AG08396 (cell line): Measurements from ENCODE around the gene GPR62.
A peak's percentile ranks its signal among the peaks of the same experiment; 100 is the strongest.

Source experiments
- DNase-seq: peaks from one replicate; pipeline ENCODE4 v3.0.0; 2012; ENCODE audit warnings: low spot score, mixed read lengths

The GPR62 gene

DNA sequence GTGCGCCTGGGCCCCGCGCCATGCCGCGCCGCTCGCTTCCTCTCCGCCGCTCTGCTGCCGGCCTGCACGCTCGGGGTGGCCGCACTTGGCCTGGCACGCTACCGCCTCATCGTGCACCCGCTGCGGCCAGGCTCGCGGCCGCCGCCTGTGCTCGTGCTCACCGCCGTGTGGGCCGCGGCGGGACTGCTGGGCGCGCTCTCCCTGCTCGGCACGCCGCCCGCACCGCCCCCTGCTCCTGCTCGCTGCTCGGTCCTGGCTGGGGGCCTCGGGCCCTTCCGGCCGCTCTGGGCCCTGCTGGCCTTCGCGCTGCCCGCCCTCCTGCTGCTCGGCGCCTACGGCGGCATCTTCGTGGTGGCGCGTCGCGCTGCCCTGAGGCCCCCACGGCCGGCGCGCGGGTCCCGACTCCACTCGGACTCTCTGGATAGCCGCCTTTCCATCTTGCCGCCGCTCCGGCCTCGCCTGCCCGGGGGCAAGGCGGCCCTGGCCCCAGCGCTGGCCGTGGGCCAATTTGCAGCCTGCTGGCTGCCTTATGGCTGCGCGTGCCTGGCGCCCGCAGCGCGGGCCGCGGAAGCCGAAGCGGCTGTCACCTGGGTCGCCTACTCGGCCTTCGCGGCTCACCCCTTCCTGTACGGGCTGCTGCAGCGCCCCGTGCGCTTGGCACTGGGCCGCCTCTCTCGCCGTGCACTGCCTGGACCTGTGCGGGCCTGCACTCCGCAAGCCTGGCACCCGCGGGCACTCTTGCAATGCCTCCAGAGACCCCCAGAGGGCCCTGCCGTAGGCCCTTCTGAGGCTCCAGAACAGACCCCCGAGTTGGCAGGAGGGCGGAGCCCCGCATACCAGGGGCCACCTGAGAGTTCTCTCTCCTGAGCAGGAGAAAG lies 951 bp downstream of the GPR62 start:
- DNase-seq, result peak; percentile 75

- no peak for DNase-seq
These were observed 2.5 kb downstream of the GPR62 start for GRCh38 chr3:51957520-51958205.

- no peak for DNase-seq
These were observed 3.7 kb downstream of the GPR62 start for GRCh38 chr3:51958603-51959521.

DNA sequence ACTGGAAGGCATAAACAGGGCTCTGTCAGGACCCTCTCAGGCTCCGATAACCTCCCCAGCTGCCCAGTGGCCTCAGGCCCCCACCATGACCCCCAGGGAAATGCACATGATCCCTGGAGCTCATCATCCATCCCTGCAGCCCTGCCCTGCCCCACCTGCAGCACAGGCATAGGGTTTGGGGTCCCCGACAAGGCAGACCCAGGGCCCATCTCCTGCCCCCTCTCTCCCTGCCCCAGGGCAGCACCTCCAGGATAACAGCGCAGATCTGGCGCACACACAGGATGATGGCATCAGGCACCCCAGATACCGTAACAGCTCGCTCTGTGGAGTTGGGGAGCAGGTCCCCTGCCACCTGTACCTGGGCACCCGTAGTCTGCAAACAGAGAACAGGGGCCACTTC lies 4.5 kb downstream of the GPR62 start:
- no peak for DNase-seq

DNA sequence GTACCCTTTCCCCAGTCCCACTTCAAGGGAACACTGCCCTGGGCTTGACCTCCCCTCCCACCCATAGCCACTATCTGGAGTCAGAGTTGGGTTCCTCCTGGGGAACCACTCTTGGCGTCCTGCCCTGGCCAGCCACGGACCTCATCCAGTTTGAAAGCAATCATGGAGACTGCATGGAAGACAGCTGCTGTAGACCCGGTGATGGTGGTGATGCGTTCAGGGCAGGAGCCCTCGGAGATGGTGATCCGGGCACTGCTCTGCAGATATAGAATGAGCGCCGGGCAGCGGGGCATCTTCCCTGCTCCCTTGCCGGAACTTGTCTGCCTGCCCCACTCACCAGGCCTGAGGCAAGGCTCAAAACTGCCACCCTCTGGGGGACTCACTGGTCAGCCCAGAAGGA lies 5.2 kb downstream of the GPR62 start:
- DNase-seq, result no peak

DNA sequence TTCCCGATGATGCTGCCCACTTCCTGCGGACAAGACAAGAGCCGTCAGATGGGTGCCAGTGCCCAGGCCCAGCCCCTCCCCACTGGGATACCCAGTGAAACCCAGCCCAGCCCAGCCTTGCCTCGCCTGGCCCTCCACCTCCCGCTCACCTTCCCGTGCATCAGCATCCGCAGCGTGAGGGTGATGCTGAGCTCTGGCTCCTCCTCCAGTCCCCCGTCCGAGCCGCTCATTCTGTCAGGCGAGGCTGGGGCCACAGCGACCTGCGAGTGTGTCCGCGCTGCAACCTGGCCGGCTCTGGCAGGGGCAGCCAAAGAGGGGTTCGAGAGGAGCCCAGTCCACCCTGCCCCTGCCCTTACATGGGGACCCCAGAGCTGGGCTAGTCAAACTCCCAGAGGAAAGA lies 5.8 kb downstream of the GPR62 start:
- DNase-seq, result no peak

DNA sequence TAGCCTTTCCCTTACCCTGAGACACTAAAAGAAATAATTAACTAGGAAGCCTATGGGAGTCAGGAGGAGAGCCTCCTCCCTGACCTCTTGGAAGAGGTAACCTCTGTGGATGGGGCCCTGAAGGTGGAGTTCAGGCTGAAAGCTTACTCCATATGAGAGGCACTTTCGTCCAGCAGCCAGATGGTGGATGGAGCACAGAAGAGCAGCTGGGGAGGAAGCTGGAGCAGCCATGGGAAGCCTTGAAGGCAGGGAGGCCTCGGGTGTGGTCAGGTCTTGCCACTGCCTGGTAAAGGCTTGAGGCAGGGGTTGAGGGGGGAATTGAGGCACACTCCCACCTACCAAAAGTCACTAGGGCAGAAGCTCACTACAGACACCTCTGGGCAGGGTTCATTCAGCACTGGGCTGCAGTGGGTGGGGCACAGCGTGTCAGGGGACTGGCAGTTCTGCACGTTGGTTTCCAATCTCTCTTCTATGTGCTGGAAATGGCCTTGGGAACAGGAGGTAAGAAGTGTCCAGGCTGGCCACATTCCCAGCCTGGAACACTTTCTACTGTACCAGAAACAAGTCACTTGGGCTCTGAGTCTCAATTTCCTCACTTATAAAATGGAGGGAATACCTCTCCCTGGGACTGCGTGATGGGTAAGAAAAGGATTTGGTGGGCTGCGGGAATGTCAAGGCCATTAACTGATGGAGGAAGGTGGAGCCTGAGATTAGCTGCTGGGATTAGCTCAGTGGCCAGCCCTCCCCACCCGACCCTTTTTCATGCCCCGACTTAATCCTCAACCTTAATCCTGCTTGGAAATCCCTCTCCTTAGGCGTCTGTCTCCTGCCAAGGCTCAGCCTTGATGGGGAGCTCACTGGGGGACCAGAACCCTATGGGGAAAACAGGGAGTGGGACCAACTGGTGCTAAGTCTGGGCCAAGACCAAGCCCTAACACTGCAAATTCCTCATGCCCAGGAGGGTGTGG lies 6.7 kb downstream of the GPR62 start:
- no peak for DNase-seq

DNA sequence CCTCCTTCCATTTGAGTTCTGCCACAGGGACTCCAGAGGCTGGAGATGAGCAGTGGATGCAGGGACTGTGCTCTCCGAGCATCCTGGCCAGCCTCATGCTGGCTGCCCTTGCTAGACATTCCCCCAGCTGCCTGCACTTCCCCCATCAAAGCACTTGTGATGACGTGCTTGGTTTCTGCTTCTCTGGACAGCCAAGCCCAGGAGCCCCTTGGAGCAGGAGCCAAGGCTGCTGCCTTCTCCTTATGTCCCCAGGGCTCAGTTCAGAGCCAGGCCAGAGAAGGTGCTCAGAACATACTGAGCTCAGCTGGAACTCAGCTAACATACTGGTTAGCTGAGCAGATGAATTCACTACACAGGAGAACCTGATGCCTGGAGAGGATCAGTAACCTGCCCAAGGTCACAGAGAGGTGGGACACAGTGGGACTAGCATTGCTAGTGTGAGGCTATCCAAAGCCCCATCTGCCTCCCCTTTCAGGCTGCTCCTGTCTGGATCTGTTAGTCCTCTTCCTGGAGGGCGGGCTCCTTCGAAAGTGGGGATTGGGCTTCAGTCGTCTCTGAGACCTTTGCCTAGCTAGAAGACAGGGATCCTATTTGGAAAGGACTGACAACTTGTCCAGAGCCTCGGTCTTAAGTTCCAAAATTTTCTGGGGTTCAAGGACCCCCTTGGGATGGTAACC lies 7.8 kb downstream of the GPR62 start:
- no peak for DNase-seq

DNA sequence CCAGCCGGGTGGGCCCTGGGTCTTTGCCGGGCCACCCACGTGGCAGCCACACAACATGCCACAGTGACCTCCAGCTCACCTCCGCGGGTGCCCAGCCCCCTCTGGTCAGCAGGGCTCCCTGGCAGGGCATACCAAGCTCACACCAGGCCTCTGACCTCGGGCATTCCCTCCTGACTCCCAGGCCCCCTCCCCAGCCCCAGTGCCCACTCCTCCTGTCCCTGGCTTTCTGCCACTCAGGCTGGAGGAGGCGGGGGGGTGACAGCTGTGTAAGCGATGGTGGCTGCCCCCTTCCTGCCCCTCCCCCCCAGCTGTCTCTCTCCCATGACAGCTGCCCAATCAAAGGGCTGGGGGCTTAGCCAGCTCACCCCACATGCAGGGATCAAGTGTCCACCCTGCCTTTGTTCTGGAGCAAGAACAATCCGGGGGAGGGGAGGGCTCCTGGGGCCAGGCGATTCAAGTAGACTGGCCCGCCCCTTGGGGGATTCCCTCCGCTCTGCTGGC lies 8.8 kb downstream of the GPR62 start:
- DNase-seq, result no peak

DNA sequence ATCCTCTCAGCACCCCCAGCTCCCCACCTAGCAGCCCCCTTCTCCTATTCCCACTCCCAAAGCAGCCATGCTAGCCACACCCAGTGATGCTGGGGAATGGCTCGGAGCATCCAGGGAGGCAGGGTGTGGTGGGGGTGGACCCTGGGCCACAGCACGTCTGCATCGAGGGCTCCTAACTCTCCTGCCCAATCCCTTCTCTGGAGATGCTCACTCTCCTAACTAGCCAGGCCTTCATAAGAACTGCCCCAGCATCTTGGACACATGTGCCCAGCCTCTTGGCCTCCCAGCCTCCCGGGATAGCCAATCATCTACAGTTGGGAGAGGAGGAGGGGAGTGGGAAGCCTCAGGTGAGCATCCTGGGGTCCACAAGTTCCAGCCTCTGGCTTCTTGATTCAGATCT lies 9.3 kb downstream of the GPR62 start:
- no peak for DNase-seq

GRCh38 chr3:51966016-51966415 lies 10.8 kb downstream of the GPR62 start:
- DNase-seq, result no peak

DNA sequence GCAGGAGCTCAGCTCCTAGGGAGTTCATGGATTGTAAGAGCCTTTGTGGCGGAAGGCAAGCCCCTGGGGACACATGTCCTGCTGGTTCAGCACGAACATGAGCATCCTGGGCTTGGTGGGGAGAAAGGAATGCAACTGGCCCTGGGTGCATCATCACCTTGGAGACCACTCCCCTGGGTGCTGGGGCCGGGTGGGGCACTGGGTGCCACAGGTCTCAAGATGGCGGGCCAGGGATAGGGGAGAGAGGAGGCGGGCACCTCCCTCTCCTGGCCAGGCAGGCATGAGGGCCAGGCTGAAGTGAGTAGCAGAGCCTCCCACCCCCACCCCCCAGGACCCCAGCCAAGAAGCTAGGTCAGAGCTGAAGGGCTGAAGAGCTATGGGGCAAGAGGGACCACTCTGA lies 11.3 kb downstream of the GPR62 start:
- DNase-seq, result no peak

DNA sequence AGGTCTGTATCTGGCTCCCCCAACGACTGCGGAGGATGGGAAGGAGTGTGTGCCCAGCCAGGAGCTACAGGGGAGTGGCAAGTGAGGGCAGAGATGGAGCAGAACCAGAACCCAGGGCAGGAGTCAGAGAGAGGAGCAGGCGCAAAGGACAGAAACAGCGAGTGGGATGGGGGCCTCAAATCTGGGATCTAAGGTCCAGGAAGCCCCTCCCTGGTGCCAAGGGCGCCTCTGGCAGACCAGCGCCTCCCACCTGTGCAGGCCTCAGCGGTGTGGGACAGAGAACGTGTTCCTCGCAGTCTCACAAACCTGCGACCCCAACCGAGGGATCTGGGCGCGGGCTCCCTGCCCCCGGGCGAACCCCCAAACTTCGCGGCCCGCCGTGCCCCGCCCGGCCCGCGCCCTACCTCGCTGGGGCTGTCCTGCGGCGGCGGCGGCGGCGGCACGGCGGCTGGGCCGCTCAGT lies 11.8 kb downstream of the GPR62 start:
- DNase-seq, result no peak

DNA sequence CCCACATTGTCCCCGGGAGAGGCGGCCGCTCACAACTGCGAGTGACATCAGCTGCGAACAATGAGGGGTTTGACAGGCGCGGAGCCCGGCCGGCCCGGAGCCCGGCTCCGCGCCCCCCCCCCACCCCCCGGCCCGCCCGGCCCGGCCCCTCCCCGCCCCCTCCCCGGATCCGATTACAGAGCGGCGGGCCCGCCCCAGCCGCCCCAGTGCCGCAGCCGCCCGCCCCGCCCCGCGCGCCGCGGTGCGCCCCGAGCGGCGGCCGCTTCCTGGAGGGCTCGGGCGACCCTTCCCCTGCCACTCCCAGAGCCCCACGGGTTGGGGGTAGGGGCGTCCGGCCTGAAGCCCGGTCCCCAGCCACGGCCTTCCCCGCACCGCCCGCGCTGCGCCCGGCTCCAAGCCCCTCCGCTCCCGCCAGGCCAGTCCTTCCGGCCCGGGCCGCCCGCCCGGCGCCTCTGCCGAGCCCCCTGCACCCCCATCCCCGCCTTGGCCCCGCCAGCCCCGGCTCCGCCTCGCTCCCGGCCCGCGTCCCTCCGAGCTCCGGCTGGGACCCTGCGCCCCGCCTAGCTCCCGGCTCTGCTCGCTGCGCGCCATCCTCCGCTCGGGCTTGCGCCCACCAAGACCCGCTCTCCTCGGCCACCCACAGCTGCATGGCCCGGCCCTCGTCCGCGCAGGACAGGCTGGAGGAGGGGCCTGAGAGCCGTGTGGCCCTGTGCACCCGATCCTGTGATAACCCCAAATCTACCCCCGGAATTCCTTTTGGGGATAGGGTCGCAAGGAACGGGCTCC lies 12.4 kb downstream of the GPR62 start, which contains the start of gene PCBP4:
Gene PCBP4, minus strand, starts transcription at position 71 of the 786 bp plus-strand sequence. CDS start 6,214 bp downstream, outside the sequence.
- DNase-seq, result peak; percentile 87

DNA sequence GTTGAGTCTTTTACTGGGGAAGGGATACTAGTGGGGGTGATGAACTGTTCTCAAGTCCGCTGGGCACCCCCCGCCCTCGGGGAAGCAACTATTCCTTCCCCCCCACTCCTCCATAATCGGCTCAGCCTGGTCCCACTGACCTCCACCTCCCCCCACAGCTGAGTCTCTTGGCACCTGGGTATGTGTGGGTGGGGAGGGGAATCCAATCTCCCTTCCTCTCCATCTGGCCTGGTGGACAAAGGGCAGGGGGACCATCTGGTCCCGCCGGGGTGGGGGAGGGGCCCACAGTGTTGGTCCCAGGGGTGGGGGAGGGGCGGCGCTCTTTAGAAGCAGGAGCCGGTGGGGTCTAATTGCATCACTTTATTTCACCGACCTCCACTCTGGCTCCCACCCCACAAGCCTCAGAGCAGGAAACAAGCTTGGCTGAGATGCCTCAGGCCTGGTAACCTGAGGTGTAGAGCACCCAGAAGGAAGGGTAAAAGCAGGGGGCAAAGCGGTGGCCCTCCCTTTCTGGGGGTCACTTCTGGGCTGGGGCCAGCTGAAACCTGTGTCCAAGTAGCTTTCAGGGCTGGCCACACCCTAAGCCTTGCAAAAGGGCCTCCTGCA lies 13.1 kb downstream of the GPR62 start:
- DNase-seq, result no peak

- DNase-seq, result no peak
These were observed 13.9 kb downstream of the GPR62 start for GRCh38 chr3:51968883-51969678.

- DNase-seq, result no peak
These were observed 14.7 kb downstream of the GPR62 start for GRCh38 chr3:51969841-51970240.
